LNCAP (cell line): ENCODE results near the gene LRSAM1.

Source experiments
- TF ChIP-seq, protein P1 (sequence below): fragments of 450-650 bp; IDR thresholded peaks from 2 replicates; pipeline ENCODE4 v1.5.1; 2017; ENCODE audit warnings: mild to moderate bottlenecking

Gene LRSAM1

DNA sequence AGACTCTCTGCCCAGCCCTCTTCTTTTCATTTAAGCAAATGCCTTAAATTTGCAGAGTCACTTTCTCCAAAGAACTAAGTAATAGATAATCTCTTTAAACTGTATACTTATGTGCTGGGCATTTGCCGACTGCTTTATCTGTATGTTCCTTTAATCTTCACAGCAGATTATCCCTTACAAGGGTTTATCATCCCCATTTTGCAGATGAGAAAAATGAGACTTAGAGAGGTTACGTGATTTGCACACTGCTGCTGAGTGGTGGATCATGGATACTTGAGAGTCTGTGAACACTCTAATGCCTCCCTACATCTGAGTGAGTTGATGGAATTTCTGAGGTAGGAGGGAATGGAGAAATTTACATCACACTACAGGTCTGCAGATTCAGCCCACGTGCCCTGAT is 23.0 kb upstream of the LRSAM1 start:
- TF ChIP-seq, protein P1, sequence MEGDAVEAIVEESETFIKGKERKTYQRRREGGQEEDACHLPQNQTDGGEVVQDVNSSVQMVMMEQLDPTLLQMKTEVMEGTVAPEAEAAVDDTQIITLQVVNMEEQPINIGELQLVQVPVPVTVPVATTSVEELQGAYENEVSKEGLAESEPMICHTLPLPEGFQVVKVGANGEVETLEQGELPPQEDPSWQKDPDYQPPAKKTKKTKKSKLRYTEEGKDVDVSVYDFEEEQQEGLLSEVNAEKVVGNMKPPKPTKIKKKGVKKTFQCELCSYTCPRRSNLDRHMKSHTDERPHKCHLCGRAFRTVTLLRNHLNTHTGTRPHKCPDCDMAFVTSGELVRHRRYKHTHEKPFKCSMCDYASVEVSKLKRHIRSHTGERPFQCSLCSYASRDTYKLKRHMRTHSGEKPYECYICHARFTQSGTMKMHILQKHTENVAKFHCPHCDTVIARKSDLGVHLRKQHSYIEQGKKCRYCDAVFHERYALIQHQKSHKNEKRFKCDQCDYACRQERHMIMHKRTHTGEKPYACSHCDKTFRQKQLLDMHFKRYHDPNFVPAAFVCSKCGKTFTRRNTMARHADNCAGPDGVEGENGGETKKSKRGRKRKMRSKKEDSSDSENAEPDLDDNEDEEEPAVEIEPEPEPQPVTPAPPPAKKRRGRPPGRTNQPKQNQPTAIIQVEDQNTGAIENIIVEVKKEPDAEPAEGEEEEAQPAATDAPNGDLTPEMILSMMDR = no peak

DNA sequence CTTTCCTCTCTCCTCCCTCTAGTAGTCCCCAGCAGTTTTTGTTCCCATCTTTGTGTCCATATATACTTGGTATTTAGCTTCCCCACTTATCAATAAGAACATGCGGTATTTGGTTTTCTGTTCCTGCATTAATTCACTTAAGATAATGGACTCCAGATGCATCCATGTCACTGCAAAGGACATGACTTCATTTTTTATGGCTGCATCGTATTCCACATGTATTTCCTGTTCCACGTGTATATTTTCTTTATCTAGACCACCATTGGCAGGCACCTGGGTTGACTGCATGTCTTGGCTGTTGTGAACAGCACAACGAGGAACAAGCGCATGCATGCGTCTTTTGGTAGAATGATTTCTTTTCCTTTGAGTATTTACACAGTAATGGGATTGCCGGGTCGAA is 20.9 kb upstream of the LRSAM1 start:
- TF ChIP-seq, protein P1 = no peak

DNA sequence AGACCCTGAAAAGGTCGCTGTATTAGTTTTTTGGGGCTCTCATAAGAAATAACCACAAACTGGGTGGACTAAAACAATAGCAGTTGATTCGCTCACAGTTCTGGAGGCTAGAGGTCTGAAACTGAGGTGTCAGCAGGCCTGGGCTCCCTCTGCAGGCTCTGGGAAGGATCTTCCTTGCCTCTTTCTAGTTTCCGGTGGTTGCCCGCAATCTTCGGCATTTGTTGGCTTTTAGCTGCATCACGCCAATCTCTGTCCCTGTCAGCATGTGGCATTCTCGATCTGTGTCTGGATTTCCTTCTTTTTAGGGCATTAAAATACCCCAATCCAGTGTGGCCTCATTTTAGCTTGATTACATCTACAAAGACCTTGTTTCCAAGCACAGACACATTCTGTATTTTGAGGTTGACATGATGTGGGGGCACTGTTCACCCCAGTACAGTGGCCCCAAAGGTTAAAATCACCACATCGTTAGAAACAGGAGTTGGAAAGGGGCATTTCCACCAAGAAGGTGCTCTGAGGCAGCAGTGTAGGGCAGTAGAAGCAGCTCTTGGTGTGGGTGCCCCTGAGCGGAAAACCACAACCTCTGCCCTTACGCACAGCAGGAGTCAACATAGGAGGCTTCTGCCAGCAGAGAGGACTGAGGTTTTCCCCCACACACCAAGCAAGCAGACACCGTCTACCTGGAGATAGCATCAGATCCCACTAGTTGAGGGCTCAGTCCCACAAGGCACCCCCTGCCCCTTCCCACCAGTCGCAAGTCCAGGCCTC is 13.6 kb upstream of the LRSAM1 start:
- TF ChIP-seq, protein P1 = no peak

DNA sequence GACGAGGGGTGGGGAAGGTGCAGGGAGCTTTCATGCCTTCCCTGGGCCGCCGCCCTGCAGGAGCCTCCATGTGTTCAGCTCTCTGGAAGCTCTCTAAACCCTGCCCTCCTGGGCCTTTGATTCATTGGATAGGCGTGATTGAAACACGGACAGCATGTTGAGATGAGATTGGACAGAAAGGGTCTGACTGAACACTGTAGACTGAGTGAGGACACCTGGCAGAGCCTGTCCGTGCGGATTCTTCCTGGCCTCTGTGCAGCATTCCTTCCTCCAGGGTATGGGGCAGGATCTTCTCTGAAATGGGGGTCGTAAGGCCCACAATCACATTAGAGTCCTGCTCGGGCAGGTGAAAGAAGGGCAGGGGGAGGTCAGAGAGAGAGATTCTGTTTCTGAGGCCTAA is 12.9 kb upstream of the LRSAM1 start:
- TF ChIP-seq, protein P1 = no peak

DNA sequence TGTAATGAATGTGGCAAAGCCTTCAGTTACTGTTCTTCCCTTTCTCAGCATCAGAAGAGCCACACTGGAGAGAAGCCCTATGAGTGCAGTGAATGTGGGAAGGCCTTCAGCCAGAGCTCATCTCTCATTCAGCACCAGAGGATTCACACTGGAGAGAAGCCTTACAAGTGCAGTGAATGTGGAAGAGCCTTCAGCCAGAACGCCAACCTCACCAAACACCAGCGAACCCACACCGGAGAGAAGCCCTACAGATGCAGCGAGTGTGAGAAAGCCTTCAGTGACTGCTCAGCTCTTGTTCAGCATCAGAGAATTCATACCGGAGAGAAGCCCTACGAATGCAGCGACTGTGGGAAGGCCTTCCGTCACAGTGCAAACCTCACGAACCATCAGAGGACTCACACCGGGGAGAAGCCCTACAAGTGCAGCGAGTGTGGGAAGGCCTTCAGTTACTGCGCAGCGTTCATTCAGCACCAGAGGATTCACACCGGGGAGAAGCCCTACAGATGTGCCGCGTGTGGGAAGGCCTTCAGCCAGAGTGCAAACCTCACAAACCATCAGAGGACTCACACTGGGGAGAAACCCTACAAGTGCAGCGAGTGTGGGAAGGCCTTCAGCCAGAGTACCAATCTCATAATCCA is 6.9 kb upstream of the LRSAM1 start:
- TF ChIP-seq, protein P1 = no peak

DNA sequence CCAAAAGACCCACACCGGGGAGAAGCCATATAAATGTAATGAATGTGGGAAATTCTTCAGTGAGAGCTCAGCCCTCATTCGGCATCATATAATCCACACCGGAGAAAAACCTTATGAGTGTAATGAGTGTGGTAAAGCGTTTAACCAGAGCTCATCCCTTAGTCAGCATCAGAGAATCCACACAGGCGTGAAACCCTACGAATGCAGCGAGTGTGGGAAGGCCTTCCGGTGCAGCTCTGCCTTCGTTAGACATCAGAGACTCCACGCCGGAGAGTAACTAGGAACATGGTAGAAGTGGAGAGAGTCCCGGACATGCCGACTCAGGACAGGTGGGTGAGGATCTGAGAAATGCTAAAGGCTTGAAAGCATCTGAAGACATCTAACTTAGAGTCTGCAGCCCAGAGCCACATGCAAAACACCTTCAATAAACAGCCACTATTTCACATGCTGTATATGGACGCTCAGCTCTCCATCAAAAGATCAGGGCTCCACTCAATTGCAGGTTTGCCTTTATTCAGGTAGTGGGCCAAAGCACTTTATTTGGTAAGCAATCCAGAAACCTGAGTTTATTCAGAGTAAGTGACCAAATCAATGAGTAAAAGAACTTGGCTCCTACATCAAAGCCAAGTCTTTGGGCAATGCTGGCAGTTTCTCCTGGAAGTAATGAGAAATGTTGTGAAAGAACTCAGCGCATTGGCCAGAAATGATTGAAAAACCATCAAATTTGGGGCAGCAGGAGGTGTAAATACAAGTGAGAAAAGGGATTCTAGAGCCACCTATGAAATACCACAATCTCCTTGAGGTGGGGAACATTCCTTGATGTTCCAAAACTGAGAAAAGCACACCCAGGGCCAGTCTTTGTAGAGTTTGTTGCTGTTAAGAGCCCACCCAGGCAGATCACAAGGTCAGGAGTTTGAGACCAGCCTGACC is 6.1 kb upstream of the LRSAM1 start:
- TF ChIP-seq, protein P1 = no peak
